ENCODE data around the gene MST1.

MST1 gene

GRCh38 chr3:49717959-49718857 is 28.9 kb upstream of the MST1 start:
- DNase-seq: no peak

GRCh38 chr3:49717211-49717958 is 28.1 kb upstream of the MST1 start:
- no peak for DNase-seq

- DNase-seq: no peak
Measured at GRCh38 chr3:49716691-49717210, 27.5 kb upstream of the MST1 start.

- no peak for DNase-seq
Measured at GRCh38 chr3:49716169-49716568, 26.9 kb upstream of the MST1 start.

- DNase-seq: no peak
Measured at GRCh38 chr3:49715611-49716121, 26.4 kb upstream of the MST1 start.

GRCh38 chr3:49714728-49715550 is 25.7 kb upstream of the MST1 start:
- no peak for DNase-seq

- DNase-seq: no peak
Measured at GRCh38 chr3:49713336-49714105, 24.2 kb upstream of the MST1 start.

- DNase-seq: no peak
Measured at GRCh38 chr3:49712631-49713317, 23.5 kb upstream of the MST1 start.

- no peak for DNase-seq
Measured at GRCh38 chr3:49712166-49712565, 22.9 kb upstream of the MST1 start.

- DNase-seq: no peak
Measured at GRCh38 chr3:49711489-49711888, 22.2 kb upstream of the MST1 start.

GRCh38 chr3:49709852-49710251 is 20.6 kb upstream of the MST1 start:
- no peak for DNase-seq

GRCh38 chr3:49707113-49707480 is 17.8 kb upstream of the MST1 start:
- DNase-seq: no peak

- DNase-seq: no peak
Measured at GRCh38 chr3:49706456-49707112, 17.3 kb upstream of the MST1 start.

GRCh38 chr3:49705390-49705960 is 16.2 kb upstream of the MST1 start:
- DNase-seq: no peak

- no peak for DNase-seq
Measured at GRCh38 chr3:49704629-49705028, 15.4 kb upstream of the MST1 start.

GRCh38 chr3:49703956-49704355 is 14.7 kb upstream of the MST1 start:
- DNase-seq: no peak

GRCh38 chr3:49703443-49703927 is 14.2 kb upstream of the MST1 start:
- DNase-seq: no peak

- DNase-seq: no peak
Measured at GRCh38 chr3:49702672-49703071, 13.4 kb upstream of the MST1 start.

- DNase-seq: no peak
Measured at GRCh38 chr3:49701388-49702077, 12.3 kb upstream of the MST1 start.

All from NCI-H2227 treated with DMSO at 0.1 percent for 48 hours (cell line).